Esophagus squamous epithelium (tissue), 4 donors: ENCODE results near the gene PLXNB1.

Experiments
- CTCF ChIP-seq, 6 experiments: fragments of 450-650 bp in 4 of 6; fragments of 200-600 bp in 2 of 6; sonication (generic) in 2 of 6; IDR thresholded peaks; one replicate each; pipeline ENCODE4 v1.5.1; 2016 to 2019; ENCODE audit warnings: antibody characterized with exemption in 6 of 6, mild to moderate bottlenecking in 4 of 6, moderate library complexity in 4 of 6
- POLR2A ChIP-seq, 4 donors: fragments of 450-650 bp; IDR thresholded peaks; one replicate each; pipeline ENCODE4 v1.6.1; 2017; ENCODE audit warnings: antibody characterized with exemption in 4 of 4, mild to moderate bottlenecking in 4 of 4, moderate library complexity in 3 of 4

GRCh38 chr3:48372862-48373435, 56.9 kb downstream of the PLXNB1 start:
- TF ChIP-seq CTCF (IDR thresholded peaks at IDR 0.05) (no peak), POLR2A (IDR thresholded peaks at IDR 0.05) (no peak)
